Stimulated activated CD8-positive, alpha-beta memory T cell treated with anti-CD3 and anti-CD28 coated beads, Interleukin-7, amount 100 ng/mL, for 24 hours (primary cell): ENCODE data around the gene AGBL4.
"Not testable (repeated sequence)": the region's sequence is repeated elsewhere in the genome, so short reads cannot be mapped to it uniquely, and the experiment has no call there.

Experiments
- DNase-seq: peaks from one replicate; pipeline ENCODE4 v3.0.0-alpha.2; 2020; ENCODE audit warnings: low read depth

Gene AGBL4

GRCh38 chr1:48530727-48531351, 1492.9 kb downstream of the AGBL4 start:
- DNase-seq = peak; percentile 15

GRCh38 chr1:48527051-48527450, 1496.7 kb downstream of the AGBL4 start:
- no peak for DNase-seq

DNA sequence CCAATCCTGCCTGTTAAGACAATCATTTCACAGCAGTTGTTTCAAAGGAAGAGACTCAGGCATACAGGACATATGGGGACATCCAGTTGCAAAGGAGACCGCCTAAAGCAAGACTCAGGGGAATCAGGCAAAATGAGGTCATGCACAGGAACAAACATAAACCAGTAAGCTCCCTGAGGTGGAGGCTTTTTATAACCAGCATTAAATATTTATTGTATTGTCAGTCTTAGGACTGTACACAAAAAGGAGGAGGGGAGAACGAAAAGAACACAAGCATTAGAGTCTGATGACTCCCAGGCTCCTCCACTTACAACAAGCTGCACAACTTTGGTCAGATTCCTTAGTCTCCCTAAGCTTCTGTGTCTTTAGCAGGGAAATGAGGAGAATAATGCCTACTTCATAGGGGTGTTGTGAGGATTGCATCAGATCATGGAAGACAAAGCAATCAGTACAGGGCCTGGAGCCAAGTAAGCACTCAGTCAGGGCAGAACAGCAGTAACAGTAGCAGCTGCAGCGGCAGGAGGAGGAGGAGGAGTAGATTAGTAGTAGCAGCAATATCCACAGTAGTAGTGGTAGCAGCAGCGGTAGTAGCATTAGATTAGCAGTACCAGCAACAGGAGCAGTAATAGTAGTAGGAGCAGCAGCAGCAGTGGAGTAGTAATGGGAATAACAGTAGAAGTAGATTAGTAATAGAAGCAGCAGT, 1497.6 kb downstream of the AGBL4 start:
- no peak for DNase-seq

DNA sequence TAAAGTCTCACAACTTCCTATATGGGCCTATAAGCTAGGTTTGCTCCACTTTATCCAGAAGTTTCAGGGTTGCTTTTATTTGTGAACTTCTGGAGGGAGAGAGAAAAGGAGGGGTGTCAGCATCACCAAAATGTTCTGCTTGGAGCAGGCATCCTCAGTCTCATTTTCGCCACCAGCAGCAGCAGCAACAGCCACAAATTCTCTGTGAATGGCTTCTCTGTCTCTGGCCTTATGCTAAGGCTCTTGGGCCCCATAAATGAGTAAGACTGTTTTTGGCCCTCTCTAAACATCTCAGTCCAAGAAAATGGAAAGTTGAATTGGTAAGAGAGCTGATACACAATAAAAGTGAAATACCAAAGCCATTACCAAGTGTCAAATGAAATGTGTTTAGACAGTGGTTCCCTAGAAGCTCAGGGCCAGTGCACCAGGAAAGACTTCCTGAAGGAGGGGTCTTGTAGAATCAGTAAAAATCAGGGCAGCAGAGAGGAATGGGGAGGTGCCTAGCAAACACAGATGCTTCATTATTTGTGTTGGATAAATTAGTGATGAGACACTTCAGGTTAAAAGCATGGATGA, 1498.8 kb downstream of the AGBL4 start:
- DNase-seq = no peak

GRCh38 chr1:48523558-48523957, 1500.2 kb downstream of the AGBL4 start:
- DNase-seq = no peak

GRCh38 chr1:48519896-48520295, 1503.9 kb downstream of the AGBL4 start:
- DNase-seq = not testable (repeated sequence)

DNA sequence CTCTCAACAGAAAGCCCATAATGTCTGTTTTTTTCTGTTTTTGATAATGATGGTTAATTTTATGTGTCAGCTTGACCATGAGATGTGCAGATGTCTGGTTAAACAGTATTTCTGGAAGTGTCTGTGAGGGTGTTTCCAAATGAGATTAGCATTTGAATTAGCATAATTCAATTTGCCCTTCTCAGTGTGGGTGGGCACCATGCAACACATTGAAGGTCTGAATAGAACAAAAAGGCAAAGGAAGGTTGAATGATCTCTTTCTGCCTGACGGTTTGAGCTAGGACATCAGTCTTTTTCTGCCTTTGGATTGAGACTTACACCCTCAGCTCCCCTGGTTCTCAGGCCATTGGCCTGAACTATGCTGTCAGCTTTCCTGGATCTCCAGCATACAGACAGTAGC, 1516.9 kb downstream of the AGBL4 start:
- DNase-seq = no peak

DNA sequence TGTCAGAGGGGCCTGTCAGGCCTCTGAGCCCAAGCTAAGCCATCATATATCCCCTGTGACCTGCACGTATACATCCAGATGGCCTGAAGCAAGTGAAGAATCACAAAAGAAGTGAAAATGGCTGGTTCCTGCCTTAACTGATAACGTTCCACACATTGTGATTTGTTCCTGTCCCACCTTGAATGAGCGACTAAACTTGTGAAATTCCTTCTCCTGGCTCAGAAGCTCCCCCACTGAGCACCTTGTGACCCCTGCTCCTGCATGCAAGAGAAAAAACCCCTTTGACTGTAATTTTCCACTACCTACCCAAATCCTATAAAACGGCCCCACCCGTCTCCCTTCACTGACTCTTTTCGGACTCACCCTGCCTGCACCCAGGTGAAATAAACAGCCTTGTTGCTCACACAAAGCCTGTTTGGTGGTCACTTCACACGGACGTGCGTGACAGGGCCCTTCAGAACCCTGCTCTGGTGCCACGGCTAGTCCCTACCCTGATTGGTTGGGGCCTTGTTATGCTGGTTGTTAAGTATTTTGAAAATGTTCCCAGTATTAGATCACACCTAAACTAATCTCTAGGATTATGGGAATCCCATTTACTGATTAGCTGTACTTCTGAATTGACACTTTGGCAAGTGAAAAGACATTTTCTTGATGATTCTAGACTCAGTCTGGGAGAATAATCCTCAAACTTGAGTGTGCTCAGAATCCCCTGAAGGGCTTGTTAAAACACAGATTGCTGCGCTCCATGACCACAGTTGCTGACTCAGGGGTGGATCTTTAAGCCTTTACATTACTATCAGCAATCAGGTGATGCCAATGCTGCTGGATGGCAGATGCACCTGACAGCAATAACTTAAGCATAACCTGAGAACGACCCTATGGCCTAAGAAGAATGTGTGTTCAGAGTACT, 1523.0 kb downstream of the AGBL4 start:
- DNase-seq = no peak

DNA sequence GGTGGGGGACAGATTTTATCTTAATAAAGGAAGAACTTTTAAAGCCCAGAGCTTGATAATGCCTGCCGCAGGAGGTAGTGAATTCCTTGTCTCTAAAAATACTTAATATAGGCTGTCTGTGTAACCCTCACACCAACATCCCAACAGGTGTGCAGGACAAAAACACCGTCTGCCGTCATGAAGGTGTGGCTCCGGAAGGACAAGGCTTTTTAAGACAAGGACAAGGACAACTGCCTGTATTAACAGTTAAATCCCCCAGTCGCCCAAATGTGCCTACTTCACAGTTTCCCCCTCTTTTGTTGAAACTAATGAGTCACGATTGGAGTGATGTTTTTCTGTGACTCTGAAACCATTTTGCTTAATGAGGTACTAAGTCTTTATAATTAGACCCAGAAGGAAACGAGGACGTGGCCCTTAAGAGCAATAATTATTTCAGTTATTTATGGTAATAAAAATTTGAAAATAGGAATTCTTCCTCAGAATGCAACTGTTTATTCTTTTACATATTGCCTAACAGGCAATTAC, 1524.5 kb downstream of the AGBL4 start:
- DNase-seq = no peak

- peak; percentile 61 for DNase-seq
Observed at GRCh38 chr1:48498096-48498791, 1525.5 kb downstream of the AGBL4 start.

GRCh38 chr1:48495911-48496310, 1527.8 kb downstream of the AGBL4 start:
- DNase-seq = no peak

- DNase-seq = no peak
Observed at GRCh38 chr1:48495166-48495565, 1528.6 kb downstream of the AGBL4 start.

DNA sequence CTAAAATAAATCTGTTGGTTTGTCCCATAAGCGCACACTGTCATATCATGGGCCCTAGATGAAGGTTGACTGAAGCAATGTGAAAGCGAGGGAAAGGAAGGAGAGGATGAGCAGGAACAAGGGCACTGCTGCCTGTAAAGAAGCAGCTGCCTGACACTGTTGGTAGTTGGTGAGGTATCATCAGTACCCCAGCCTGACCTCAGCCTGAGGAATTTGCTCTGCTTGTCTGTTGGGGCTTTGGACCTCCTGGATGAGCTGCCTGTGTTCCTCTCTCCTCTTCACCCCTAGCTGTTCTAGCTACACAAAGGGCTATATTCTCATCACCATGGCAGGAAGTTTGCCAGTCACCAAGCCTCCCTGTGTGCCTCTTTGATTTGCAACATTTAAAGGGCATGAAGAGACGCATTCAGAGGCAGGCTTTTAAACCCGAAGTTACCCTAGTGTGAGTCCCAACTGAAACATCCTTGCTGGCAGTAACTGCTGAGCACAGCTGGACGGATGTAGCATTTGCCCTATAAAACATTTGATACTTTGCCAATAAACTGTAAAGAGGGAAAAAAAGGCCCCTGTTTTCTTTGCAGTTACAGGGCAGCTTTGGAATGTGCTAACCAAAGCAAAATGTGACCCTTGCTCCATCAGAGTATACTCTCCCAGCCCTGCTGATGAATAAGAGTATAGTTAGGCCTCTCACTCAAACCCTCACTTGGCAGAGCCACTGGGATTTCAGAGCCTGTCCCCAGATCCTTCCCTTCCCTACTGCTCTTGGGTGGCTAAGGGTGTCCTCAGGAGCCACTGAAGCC, 1529.6 kb downstream of the AGBL4 start:
- DNase-seq = no peak

GRCh38 chr1:48493041-48493440, 1530.7 kb downstream of the AGBL4 start:
- no peak for DNase-seq

DNA sequence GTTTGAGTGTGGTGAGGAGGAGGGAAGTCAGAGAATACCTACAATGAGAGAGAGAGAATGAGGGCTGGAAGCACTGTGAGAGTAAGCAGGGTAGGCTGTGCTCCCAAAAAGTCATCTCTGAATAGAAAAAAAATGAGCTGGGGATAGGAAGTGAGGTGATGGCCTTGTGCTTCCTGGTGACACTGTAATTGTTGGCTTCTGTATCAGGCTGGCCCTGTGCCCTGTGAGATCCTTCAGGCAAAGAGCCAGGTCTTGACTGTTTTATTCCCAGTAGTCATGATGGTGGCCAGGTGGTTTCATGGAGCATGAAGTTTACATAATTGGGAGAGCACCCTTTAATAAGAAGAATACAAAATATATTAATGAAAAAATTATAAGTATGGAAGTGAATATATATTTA, 1531.4 kb downstream of the AGBL4 start:
- no peak for DNase-seq

DNA sequence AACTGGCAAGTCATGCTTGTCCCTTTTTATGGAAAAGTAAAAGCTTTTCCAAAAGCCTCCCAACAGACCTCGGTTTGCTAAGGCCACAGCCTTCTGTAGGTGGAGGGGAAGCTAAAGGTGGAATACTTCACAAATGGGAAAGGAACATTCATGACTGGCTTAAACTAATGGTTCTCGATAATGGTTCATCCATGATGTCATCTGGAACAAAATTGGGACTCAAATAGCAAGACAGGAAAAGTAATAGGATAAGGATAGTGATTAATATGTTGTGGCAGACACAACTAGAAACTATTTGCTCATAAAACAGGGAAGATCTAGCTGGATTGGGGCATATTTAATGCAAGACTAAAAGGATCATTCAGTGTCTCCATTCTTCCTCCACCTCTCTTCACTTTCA, 1535.0 kb downstream of the AGBL4 start:
- no peak for DNase-seq
